GM19438 (cell line): Measurements from ENCODE around the gene WNT3A.

Experiments
- ATAC-seq: cut with Tn5 transposase; IDR thresholded peaks from one replicate; pipeline ENCODE4 v1.9.1; 2021; ENCODE audit warnings: low read depth; ENCODE audit not compliant: unreplicated experiment

WNT3A gene

DNA sequence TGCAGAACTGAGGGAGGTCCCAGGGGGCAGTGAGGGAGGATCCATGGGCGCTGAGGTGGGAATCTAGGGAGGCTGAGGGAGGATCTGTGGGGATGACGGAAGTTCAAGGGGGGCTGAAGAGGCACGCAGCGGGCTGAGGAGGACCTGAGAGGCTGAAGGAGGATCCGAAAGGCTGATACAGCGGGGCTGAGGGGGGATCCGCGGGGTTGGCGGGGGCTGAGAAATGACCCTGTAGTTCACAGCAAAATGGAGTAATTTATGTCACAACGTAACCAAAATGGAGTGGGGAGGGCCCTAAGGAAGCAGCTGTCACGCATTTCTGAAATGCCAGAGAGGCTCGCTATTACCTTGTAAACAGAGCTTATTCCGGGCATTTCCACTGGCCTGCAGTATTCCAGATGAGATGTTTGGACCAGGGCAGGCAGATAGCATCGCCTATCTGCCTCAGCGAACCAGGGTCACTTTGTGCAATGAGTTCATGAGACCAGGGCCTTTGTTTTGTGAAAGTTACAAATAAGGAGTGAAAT is 103.2 kb downstream of the WNT3A start:
- ATAC-seq: no peak

- no peak for ATAC-seq
Measured at GRCh38 chr1:228110556-228110955, 103.8 kb downstream of the WNT3A start.
